NCI-H748 (cell line): ENCODE measurements around the gene GPR15LG.
A peak's percentile ranks its signal among the peaks of the same experiment; 100 is the strongest.
"Not testable (repeated sequence)": the region's sequence is repeated elsewhere in the genome, so short reads cannot be mapped to it uniquely, and the experiment has no call there.

Source experiments
- DNase-seq: peaks from one replicate; lab custom pipeline; 2025; ENCODE audit not compliant: unreplicated experiment; lab: John Stamatoyannopoulos, UW

Gene GPR15LG

GRCh38 chr10:84164442-84164841, 9.2 kb upstream of the GPR15LG start:
- no peak for DNase-seq

DNA sequence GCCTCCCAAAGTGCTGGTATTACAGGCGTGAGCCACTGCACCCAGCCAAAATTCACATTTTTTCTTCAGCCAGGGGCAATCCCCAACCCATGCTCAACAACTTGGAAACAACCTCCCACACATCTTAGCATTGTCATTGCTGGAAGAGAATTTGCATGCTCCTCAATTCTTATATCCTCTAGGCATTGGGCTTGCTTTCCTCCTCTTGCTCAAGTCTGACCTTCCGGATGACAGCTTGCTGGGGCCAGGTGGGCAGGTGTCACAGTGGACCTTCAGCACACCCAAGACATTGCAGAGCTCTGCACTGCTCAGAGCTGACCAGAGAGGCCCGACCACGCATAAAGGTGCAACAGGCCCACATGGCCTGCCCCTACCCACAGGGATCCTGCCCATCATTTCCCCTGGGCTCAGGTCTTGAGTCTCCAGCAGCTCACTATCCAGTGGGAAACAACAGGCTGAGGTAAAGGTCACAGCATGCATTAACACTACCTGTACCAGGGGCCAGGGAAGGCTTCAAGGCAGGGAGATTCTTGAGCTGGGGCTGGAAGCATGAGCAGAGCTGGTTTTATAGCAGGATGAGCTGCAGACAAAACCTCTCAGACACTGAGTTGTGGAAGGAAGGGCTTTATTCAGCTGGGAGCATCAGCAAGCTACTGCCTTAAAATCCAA, 6.8 kb upstream of the GPR15LG start:
- no peak for DNase-seq

- not testable (repeated sequence) for DNase-seq
These were observed 6.3 kb upstream of the GPR15LG start for GRCh38 chr10:84167289-84167653.

DNA sequence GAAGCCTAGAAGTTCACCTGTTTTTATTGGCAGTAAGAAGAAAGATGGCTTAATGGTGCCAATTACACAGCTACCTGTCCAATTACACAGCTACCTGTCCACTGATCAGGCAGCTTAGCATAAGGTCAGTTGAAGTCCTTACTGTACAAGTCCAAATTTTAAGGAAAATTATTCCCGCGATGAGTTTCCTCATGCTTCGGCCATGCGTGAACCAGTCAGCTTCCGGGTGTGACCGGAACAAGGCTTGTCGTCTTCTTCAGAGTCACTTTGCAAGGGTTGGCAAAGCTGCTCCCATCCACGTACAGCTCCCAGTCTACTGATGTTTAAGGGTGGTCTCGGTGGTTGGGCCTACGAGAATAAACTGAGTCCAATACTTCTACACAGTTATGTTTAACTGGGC, 5.2 kb upstream of the GPR15LG start:
- DNase-seq = not testable (repeated sequence)

- not testable (repeated sequence) for DNase-seq
These were observed 2.4 kb upstream of the GPR15LG start for GRCh38 chr10:84171237-84171636.

DNA sequence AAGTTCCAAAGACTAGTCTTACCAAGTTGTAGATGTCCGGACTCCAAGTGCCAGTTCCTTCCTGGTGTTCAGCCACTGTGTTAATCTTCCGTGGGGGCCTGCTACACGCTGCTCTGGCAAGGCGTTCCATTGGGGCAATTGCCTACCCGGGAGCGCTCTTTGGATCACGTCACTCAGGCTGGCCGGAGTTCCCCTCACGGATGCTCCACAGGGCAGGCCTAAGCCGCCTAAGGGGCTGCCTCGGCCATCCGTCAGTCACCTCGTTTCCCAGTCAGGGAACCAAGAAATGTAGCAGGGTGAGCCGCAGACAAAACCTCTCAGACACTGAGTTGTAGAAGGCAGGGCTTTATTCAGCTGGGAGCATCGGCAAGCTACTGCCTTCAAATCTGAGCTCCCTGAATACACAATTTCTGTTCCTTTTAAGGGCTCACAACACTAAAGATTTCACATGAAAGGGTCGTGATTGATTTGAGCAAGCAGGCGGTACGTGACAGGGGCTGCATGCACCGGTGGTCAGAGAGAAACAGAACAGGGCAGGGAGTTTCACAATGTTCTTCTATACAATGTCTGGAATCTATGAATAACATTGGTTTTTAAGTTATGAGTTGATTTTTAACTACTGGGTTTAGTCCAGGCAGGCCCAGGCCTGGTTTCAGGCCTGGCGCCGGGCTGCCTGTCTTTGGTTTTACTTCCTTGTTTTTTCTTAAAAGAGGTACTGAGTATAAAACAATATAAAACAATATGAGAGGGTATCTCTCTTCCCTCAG, 1.7 kb upstream of the GPR15LG start:
- DNase-seq = not testable (repeated sequence)

DNA sequence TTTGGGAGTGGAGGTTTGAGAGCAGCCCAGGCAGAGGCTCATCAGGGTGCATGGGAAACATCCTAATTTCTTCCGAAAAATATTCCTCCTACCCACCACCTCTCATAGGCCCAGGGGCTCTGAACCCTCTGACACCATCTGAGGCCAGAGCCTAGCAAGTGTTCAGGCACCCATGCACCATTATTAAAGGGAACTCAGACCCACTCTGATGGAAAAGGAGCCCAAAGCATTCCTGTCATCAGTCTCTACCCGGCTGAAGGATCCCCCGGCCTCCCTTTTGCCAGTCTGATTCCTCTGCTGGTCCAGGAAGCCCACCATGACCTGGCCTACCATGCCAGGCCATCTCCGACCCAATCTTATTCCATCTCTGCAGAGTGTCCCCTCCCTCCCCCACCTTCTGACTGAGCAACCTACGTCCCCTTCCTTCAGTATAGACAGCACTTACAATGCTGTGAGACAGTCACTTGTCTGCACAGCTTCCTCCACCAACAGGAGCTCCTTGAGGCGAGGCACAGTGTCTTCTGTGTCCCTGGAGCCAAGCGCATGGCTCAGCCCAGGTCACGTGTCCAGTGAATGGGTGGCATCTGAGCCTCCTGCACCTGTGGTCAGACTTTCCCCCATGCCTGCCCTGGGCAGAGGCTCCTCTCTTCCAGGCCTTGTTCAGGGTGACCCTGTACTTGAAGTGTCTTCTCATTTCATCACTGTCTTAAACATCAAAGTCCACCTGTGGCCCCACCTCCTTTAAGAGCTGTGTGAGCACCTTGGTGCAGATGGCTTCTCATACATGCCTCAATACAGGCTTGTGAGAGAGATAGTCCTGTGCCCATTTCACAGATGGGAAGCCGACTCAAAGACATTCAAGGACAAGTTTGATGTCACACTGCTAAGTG, 889 bp upstream of the GPR15LG start:
- DNase-seq = no peak

GRCh38 chr10:84175436-84175835, 1.8 kb downstream of the GPR15LG start:
- no peak for DNase-seq

DNA sequence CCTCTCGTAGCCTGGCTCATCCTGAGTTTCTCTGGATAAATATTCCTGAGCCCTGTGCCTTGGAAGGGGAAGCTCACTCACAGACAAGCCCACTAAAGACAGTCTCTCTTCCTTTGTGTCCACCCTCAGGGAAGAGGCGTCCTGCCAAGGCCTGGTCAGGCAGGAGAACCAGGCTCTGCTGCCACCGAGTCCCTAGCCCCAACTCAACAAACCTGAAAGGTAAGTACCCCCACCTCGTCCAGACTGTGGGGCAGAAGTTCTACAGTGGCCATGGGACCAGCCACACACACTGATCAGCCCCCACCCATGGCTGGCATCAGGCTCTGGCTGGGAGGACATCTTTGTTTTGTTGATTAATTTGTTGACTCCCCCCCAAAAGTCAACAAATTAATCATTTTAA, 2.8 kb downstream of the GPR15LG start:
- peak; percentile 25 for DNase-seq

DNA sequence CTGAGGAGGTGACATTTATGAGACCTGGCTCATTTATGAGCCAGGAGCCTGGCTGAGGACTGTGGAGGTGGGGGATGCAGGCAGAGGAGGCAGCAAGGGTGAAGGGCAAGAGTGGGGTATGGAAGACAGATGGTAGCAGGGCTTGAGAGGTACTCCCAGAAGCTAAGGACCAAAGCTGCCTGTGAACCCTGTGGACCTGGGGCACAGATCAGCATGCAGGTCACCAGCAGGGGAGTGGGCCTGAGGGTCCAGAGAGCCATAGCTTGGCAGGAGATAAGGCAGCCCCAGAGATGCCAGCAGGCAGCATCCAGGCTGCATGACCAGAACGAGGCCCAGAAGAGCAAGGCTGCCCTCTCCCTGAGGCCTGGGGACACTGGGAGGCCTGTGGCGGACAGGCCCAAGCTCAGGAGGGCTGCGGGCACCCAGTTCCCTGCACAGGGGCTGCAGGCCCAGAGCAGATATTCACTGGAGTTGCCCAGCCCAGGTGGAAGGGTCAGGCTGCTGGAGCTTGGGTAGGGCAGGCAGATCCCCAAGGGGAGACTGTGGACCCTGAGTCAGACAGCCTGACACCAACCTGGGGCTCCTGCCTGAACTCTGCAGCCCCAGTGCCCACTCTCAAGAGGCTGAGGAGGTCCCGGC, 3.4 kb downstream of the GPR15LG start:
- DNase-seq = no peak

- no peak for DNase-seq
These were observed 4.0 kb downstream of the GPR15LG start for GRCh38 chr10:84177541-84178141.

DNA sequence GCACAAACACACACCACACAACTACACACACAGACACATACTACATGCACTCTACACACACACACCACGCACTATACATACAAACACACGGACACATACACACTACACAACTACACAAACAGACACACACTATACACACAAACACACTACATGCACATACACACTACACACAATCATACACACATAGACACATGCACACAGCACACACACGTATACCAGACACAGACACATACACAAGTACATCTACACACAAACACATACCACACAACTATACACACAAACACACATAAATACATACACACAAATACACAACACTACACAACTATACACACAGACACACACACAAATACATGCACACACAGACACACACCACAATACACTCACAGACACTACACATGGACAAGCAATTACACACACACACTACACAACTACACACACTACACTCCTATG, 4.6 kb downstream of the GPR15LG start:
- DNase-seq = no peak

GRCh38 chr10:84179059-84179710, 5.6 kb downstream of the GPR15LG start:
- DNase-seq = peak; percentile 84

- not testable (repeated sequence) for DNase-seq
These were observed 6.8 kb downstream of the GPR15LG start for GRCh38 chr10:84180386-84180785.

- no peak for DNase-seq
These were observed 8.0 kb downstream of the GPR15LG start for GRCh38 chr10:84181631-84182030.

DNA sequence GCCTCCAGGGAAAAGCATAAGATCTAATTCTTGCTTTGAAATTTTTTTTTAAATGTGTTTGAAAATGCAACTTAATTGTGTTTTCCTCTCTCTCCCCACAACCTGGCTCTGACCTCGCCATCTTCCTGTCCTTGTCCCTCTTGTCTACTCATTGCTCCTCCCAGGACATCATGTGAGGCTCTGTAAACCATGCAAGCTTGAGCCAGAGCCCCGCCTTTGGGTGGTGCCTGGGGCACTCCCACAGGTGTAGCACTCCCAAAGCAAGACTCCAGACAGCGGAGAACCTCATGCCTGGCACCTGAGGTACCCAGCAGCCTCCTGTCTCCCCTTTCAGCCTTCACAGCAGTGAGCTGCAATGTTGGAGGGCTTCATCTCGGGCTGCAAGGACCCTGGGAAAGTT, 10.9 kb downstream of the GPR15LG start:
- DNase-seq = peak; percentile 14

GRCh38 chr10:84185526-84186175, 12.1 kb downstream of the GPR15LG start:
- no peak for DNase-seq

DNA sequence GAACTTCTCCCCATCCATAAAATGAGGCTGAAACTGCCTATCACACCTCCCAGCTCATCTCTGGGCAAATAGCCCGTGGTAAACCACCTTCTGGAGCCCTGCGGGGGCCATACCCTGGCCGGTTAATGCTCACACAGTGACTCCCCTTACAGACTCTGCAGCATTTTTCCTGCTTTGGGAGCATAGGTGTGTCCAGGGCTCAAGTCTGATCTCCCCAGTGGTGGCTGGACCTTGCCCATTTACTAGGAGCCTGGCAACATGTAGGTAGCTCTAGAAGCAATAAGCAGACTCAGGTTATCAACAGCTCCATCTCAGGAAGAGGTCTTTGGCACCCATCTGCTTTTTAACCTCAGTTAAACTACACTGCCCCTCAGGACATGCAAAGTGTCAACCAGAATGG, 15.2 kb downstream of the GPR15LG start:
- DNase-seq = no peak

DNA sequence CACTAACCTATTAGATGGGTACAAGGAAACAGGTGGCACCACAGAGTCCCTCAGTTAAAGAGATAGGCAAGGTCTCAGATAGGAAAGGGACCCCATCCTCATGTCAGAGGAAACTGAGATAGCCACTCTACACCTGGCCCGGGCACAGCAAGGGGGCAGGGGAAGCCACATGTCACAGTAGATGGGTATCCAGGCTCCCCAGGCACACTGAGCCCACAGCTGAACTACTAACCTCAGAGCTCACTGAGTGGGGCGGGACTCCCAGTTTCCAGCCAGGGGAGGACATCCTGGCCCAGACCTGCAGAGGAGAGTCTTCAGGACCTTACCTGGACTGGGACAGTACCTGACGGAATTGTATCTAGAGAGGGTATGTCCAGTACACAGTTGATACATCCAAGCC, 17.0 kb downstream of the GPR15LG start:
- no peak for DNase-seq

DNA sequence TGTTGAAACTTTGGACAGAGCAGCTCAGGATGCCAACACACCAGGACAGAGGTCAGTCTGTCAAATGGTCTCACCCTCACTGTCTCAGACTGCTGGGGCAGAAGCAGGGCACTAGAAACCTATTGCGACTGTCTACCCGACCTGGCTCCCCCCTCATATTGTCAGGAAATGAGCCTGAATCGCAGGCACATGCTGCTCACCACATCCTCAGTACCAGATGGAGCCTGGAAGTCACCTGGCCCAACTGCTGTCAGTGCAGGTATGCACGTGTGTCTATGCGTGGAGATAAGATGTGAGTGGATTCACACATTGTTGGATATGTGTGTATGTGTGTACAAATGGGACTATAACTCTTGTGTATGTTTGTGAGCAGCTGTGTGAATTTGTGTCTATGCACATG, 17.5 kb downstream of the GPR15LG start:
- DNase-seq = no peak
